ENCODE measurements around the gene SLC28A1.
"Not testable (repeated sequence)": the region's sequence is repeated elsewhere in the genome, so short reads cannot be mapped to it uniquely, and the experiment has no call there.

The SLC28A1 gene

DNA sequence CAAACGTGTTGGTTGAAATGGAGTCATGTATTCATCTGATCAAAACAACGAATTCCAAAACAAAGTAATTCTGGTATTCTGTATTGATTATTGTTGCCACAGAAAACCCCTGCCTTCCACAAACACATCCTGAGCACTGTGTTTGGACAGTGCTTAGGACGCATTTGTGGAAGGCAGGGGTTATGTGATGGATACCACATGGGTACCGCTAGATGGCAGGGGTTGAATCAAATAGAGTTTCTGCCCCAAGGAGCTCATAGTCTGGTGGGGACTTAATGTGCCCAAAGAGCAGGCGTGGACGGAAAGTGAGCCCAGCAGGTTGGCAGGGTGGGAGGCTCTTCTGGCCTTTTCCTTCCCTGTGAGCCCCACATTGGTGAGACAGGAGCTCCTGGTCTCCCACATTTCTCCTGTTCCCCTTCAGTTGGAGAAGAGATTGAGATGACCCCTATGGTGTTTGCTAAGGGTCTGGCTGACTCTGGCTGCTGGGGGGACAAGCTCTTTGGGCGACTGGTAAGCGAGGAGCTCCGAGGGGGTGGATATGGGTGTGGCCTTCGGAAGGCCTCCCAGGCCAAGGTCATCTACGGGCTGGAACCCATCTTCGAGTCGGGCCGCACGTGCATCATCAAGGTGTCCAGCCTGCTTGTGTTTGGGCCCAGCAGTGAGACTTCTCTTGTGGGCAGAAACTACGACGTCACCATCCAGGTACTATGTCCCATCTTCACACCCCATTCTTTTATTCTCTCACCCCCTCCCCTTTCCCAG, 22.1 kb upstream of the SLC28A1 start:
- DNase-seq: no peak

DNA sequence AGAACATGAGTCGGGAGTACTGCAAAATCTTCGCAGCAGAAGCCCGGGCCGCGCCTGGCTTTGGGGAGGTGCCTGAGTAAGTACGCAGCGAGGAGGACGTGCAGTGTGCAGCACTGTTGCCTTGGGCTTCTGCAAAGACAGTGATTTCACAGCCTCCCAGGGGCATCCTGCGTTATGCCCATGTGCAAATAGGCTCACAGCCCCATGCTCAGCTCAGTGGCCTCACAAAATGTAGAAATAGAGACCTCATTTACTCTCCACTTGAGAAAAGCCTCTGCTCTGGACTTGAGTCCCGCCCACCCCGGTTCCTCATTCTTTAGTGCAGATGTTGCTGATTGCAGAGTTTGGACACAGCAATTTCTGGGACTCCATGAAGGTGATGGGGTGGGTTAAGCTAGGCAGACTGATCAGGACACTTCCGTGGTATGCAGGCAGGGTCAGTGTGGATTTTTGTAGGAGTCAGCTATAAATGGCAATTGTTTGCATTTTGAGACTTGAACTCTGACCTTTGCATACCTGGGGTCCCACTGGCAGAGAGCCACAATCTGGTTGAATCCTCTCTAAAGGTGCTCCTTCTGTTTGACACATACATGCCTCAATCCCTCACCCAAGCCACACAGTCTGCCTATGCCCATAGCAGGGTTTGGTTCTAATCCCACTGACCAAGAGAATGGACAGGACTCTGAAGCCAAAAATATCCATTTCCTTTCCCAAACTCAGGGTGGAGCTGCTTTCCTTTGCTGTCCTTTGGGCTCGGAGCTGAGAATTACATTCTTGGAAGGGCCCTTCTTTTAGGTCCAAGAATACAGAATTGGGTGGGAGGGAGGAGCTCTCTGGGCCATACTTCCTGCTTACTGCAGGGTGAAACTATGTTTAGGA, 20.7 kb upstream of the SLC28A1 start:
- DNase-seq: no peak

DNA sequence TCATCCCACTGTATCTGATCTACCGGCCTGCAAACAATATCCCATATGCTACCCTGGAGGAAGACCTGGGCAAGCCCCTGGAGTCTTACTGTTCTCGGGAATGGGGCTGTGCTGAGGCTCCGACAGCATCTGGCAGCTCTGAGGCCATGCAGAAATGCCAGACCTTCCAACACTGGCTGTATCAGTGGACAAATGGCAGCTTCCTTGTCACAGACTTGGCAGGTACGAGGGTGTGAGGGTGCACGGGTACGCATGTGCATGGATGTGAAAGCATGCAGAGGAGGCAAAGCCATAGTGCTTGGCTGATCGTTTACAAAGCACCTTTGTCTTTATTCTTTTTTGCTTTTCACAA, 20.0 kb upstream of the SLC28A1 start:
- DNase-seq: no peak

DNA sequence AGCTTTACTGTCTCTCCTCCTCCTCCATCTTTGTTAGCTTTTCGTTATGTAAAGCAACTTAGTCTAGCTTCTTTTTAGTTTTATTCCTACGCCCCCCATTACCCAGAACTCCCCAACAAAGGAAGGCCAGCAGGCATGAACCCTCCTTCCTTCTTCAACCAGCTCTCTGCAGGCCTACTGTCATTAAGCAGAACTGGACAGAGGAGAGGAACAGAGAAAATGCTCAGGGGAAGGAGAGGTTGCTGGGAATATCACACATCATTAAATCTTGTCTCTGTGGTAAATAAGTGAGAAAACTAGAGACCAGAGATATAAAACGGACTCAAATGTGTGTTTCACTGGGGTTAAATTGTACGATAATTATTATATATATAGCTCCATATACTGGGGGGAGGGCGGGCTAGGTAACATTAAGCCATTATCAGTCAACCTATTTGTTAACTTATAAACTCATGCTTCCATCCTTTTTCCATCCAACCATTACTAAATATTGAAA, 19.3 kb upstream of the SLC28A1 start:
- DNase-seq: no peak

DNA sequence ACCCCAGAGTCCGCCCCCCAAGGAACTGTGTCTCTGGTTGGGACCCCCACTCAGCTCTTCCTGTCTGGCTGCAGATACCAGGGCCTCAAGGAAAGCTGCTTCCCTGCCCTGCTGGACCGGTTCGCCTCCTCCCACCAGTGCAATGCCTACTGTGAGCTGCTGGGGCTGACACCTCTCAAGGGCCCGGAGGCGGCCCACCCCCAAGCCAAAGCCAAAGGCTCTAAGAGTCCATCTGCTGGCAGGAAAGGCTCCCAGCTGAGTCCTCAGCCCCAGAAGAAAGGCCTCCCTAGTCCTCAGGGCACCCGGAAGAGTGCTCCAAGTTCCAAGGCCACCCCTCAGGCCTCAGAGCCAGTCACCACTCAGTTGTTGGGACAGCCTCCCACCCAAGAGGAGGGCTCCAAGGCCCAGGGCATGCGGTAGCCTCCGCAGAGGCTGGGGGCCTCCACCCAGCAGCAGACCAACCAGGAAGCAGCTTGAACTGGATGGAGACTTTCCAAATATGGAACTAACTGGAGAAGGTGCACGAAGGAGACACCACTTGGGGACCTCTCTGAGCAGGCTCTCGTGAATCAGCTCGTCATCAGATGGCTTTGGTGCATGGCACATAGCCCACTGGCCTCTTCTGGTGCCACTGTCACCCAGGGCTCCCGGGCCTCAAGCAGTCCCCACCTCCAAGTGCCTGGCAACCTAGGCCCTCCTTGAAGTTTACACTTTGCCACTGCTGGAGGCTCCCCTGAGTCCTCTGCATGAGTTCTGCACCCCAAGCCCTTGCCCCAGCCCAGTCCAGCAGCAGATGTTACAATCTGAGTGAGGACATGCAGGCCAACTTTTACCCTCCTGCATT, 16.2 kb upstream of the SLC28A1 start:
- no peak for DNase-seq

DNA sequence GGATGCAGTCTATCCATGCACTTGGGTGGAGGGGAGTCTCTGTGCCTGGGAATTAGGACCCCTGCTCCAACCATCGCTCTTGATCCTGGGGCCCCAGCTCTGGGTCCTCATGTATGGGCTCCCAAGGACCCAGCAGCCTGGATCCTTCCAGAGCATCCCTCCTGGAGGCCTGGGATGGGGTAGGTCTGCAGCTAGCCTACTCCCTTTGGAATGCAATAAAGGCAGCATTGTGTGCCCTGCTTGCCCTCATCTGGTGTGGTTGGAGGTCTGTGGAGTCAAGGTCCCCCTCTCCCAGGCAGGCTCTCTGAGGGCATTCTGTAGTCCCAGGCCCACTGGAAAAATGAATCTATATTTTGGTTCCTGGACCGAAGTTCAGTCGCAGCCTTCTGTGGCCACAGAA, 15.0 kb upstream of the SLC28A1 start:
- DNase-seq: no peak

DNA sequence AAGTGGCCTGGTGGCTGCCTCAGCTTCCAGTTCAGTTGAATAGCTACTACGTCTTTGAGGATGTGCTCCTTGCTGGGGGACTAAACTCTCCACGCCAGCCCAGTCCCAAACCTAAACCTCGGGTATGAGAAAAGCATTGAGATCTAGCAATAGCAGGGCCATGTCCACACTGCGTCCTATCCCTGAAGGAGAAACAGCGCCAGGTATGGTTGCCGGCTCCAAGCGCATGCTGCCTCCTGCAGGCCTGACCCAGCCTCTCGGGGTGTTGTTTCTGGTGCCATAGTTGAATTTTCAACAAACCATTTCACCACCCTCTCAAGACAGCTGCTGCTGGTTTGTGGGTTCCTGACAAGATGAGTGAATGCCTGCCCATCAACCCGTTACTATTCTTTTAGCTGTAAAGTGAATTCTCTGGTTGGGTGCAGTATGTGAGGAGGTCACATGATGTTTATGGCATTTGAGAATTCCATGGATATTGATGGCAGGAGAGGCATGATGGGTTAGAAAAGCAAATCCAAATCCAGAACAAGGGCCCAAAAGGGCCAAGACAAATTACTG, 13.0 kb upstream of the SLC28A1 start:
- DNase-seq: no peak

DNA sequence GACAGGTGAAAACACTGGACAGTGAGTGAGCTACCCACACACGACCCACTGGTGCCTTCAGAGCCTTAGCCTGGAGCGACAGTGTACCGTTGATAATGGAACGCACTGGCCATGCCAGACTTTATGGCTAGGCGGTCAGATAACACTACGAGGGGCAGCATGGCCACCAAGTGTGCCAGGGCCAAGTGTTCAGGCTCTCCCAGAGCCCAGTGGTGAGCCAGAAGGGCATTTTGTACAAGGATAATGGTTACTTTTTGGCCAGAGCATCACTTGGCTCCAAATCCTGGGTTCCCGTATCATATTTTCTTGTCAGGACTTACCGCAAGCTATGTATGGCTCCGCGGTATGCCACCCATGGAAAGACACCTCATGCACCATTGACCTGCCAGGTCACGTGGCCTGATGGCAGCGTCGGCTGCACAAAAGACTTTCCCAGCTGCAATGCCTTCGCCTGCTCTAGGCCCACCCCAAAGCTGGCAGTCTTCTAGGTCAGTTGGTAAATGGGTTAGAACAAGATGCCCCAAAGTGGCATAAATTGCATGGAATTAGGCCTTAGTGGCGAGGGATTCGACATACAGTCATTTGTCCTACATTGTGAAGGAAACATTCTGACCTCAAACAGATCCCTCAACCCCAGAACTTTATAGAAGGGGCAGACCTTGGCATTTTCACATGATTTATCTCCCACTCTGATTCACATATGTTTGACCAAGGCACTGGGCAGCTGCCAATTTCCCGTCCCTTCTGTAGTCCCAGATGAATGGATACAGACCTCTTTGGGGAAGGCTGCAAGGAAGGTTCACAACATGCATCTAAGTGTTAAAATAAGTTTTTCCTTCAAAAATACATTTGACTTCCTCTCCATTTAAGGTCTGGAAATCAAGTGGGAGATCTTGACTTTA, 12.2 kb upstream of the SLC28A1 start:
- no peak for DNase-seq

DNA sequence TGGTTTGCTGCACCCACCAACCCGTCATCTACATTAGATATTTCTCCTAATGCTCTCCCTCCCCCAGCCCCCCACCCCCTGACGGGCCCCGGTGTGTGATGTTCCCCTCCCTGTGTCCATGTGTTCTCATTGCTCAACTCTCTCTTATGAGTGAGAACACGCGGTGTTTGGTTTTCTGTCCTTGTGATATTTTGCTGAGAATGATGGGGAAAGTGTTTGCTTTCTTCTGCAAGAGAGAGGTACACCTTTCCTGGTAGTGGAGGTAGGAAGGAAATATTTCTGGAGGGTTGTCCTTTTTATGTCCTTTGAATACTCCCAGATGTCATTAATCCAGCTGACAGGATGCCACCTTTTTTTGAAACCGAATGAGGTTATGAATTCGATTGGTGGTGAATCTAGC, 10.5 kb upstream of the SLC28A1 start:
- DNase-seq: no peak

DNA sequence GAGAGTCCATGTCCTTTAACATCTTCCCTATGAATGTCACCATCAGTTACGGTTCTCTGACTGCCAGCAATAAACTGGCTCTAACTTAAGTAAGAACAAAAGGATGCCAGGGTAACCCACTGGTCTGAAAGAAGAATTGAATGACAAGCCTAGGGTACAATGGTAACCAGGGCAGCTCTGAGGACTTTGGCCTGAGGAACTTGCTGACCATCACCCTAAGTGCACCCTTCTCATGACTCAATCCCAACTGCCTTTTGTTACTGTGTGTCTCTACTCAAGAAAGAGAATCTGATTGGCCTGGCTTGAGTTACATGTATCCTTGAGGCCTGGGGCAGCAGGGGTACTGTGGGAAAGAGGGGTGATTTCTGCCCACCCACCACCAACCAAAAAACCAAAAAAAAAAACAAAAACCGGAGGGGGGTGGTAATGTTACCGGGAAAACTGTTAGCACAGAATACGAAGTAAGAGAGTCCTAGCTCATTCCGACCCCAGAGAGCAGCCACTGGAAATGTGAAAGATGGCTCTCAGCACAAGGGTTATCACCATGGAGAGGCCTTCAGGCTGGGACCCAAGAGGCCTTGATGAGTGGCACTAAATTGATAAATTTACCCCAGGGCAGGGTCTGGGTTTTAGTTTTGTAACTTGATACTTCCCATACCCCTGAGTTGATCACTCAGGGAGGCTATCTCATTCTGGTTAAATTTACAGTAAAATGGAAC, 9.3 kb upstream of the SLC28A1 start:
- DNase-seq: no peak

DNA sequence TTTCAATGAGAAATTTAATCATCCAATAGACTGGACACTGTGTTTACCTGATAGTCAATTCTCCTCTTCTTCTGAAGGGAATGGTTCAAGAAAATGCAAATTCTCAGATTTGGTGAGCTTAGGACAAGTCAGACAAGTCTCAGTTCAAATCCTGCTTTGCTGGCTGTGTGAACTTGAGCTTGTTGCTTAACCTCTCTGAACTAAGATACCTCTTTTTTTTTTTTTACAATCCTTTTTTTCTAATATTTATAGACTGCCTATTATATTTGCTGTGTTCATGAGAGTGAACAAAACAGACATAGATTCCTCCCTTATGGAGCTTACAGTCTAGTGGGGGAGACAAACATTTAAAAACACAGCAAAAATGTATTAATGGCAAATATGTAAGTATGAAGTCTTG, 8.2 kb upstream of the SLC28A1 start:
- DNase-seq: no peak

DNA sequence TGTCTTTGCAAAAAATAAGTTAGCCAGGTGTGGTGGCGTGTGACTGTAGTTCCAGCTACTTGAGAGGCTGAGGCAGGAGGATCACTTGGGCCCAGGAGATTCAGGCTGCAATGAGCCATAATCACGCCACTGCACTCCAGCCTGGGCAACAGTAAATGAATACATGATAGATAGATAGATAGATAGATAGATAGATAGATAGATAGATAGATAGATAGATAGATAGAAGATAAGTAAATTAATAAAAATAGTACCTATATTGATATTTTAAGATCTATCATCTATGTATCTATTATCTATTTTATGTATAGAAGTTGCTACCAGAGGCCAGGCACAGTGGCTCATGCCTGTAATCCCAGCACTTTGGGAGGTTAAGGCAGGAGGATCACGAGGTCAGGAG, 6.8 kb upstream of the SLC28A1 start:
- not testable (repeated sequence) for DNase-seq

DNA sequence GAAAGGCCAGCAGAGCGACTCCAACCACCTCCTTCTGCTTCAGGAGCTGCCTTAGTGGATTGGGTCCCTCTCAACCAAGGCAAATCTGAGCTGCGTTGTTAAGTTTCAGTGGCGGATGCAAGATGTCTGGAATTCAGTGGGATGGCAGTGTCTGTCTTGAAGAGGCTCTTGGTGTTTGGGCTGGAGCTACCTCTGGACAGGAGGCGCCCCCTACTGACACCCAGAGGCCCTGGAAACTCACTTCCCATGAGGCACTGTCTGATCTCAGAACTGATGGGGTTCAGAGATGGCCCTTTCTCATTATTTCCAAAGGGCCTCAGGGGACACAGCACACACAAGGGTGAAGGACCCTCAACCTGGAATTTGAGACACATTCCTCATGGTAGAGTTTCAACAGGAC, 6.0 kb upstream of the SLC28A1 start:
- DNase-seq: peak; percentile 69 to 77

DNA sequence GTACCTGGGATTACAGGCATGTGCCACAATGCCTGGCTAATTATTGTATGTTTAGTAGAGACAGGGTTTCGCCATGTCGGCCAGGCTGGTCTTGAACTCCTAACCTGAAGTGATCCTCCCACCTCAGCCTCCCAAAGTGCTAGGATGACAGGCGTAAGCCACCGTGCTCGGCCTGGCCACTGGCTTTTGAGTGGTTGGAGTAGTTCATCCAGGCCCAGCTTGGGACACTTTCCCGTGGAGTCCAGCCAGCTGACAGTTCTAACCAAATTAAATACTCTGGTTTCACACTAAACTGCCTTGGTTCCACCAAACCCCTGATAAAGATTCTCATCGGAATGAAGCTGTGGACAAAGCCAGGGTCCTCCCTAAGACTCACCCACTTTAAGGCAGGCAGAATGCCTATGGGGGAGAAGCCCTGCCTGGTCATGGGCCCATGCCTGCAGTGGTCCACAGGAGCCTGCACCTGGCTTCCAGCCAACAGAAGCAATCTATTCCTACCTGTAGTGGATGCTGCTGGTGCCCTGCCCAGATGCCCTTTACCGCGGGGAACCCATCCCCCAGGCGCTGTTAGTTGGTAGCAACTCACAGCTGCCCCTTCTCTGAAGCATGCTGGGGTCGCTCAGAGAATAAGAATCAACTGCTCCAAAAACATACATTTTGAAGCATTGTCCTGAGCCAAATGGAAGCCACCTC, 5.2 kb upstream of the SLC28A1 start:
- DNase-seq: no peak

DNA sequence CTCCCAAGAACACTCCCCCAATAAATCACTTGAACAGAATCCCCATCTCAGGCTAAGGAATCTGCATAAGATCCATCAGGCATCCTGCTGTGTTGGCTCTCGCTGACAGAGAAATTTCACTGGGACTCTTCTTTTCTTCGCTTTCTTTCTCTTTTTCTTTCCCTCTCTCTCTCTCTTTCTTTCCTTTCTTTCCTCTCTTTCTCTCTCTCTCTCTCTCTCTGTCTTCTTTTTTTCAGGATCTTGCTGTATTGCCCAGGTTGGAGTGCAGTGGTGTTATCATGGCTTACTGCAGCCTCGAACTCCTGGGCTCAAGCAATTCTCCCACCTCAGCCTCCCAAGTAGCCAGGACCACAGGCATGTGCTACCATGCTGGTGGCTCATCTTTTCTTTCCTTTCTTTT, 4.5 kb upstream of the SLC28A1 start:
- DNase-seq: no peak

DNA sequence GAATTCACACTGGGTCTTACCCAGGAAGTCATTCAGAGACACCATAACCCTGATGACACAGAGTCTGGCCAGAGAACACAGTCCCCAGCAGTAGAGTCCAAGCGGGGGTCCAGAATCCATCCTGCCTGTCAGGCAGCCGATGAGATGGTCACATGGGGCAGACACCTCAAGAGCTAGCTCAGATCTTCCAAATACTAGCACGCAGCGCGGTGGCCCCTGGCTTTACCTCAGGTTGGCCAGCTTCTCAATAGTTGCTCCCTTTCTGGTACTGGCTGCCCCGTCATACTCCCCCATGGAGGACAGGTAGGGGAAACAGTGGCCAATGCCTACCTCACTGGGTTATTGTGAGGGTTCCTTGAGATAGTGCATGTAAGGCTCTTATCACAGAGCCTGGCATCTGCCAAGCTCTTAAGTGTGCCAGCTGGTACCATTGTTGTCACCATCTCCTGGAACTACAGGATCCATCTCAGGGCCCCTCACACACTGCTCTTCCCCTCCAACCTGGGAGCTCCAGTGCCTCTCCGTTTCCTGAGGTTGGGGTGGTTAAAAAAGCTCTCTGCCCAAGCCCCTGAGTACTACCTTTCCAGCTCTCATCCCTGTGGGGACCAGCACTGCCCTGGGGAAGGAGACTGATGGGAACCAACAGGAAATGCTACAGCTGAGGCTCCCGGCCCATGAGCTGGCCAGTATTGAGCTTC, 3.5 kb upstream of the SLC28A1 start:
- no peak for DNase-seq

DNA sequence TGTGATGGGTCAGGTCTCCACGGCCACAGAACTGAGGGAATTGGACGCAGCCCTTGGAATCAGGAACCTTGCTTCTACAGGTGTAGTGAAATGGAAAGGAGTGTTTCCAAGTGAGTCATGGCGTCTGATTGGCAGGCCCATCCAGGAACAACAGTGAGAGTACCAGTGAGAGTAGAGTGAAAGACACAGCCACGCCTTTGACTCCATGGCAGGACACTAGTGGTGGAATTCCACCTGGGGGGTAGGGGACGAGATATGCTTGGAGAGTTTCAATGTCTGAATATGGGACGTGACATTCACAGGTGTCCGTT, 3.0 kb upstream of the SLC28A1 start:
- DNase-seq: no peak

DNA sequence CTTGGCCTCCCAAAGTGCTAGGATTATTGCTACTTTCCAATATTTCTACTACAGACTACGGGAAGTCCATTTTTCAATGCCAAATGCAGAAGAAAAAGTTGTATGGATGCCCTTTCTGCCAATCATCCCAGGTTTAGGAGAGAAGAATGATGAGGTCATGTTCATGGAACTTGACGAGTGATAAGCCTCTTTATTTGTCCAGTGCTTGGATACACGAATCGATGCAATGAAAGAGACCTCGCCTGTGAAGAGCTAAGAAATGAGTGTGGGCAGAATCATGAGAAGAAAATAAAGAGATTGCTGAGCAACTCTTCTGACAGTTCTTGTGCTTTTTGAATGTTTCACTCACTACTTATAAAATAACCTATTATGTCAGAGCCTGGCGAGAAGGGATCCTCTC, 996 bp upstream of the SLC28A1 start:
- DNase-seq: no peak

DNA sequence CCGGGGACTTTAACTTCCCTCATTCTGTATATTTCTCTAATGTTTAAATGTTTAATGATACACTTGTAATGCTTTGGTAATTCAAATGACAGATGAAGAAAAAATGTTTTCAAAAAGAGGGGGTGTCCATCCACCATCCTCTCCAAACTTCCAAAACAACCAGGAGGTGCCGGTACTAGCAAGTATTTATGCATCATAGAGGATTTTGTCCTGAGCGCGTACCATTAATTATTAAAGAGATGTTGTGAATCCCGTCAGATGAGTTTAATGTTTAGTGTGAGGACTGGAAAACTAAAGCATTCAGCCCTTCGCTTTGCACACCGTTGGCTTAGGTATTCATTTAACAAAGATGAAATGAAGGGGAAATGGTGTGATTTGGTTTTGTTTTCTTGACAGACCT, 1.3 kb downstream of the SLC28A1 start:
- no peak for DNase-seq
